ENCODE measurements around the gene MRPL14. TPM values are rescaled to one million over a fixed set of nuclear protein-coding genes. Genes with fewer than 3 reads are reported as not detected.
"Not testable (repeated sequence)": the region's sequence is repeated elsewhere in the genome, so short reads cannot be mapped to it uniquely, and the experiment has no call there.

The MRPL14 gene
- polyA plus RNA-seq, 1 experiment = 58.4 TPM

- CTCF ChIA-PET = interaction anchor here (1.2 to 7.8 kb wide), 15 partner anchors 9 to 452 kb away, joined by 3 to 81 read pairs (median 6); partner anchors contain the start of gene CAPN11
- no peak for TF ChIP-seq CTCF (IDR thresholded peaks at IDR 0.05; ENCODE audit: insufficient read depth, low read depth, low read length)
- Histone ChIP-seq H3K36me3 (ENCODE audit: control insufficient read depth, insufficient read depth, low read length) (peaks cover 5% of the 10 kb centered on the region), H3K27me3 (ENCODE audit: control insufficient read depth, insufficient read depth, low read length) (no peaks in the 10 kb centered on the region), H3K4me3 (ENCODE audit: low read depth, low read length) (no peak overlapping the region)
- no peak for DNase-seq (ENCODE audit: low read depth)
- POLR2A ChIA-PET = no interaction called here
These were observed 28.1 kb downstream of the MRPL14 start for GRCh38 chr6:44099192-44099591.

- TF ChIP-seq CTCF (IDR thresholded peaks at IDR 0.05; ENCODE audit: insufficient read depth, low read depth, low read length) = no peak
- ChIA-PET POLR2A (no interaction called here), CTCF (interaction anchor here (1.0 to 7.8 kb wide), 12 partner anchors 9 to 450 kb away, joined by 3 to 81 read pairs (median 4); partner anchors contain the start of gene CAPN11)
- H3K36me3 ChIP-seq (ENCODE audit: control insufficient read depth, insufficient read depth, low read length) = peaks cover 3% of the 10 kb centered on the region
- H3K27me3 ChIP-seq (ENCODE audit: control insufficient read depth, insufficient read depth, low read length) = no peaks in the 10 kb centered on the region
- no peak for DNase-seq (ENCODE audit: low read depth)
- no peak overlapping the region for H3K4me3 ChIP-seq (ENCODE audit: low read depth, low read length)
These were observed 29.4 kb downstream of the MRPL14 start for GRCh38 chr6:44097782-44098317.

- H3K4me3 ChIP-seq (ENCODE audit: low read depth, low read length) = no peak overlapping the region
- peaks cover 3% of the 10 kb centered on the region for H3K36me3 ChIP-seq (ENCODE audit: control insufficient read depth, insufficient read depth, low read length)
- TF ChIP-seq CTCF (IDR thresholded peaks at IDR 0.05; ENCODE audit: insufficient read depth, low read depth, low read length) = peak; percentile 80
- ChIA-PET CTCF (interaction anchor here (0.7 to 7.8 kb wide), 22 partner anchors 10 to 333 kb away, joined by 3 to 81 read pairs (median 4); partner anchors contain the start of genes AARS2, CAPN11, SLC35B2 and VEGFA), POLR2A (interaction anchor here (0.6 kb wide), 1 partner anchor 480 kb away, joined by 3 read pairs; no protein-coding TSS in a partner anchor)
- DNase-seq (ENCODE audit: low read depth) = no peak
- H3K27me3 ChIP-seq (ENCODE audit: control insufficient read depth, insufficient read depth, low read length) = no peaks in the 10 kb centered on the region
These were observed 30.6 kb downstream of the MRPL14 start for GRCh38 chr6:44096612-44097011.

GRCh38 chr6:44095243-44095623, 32.0 kb downstream of the MRPL14 start:
- H3K27me3 ChIP-seq (ENCODE audit: control insufficient read depth, insufficient read depth, low read length); H3K4me3 ChIP-seq (ENCODE audit: low read depth, low read length); DNase-seq (ENCODE audit: low read depth); H3K36me3 ChIP-seq (ENCODE audit: control insufficient read depth, insufficient read depth, low read length): not testable (repeated sequence)
- CTCF ChIA-PET = interaction anchor here (0.9 to 7.8 kb wide), 11 partner anchors 9 to 151 kb away, joined by 3 to 81 read pairs (median 6); partner anchors contain the start of gene CAPN11
- POLR2A ChIA-PET = interaction anchor here (0.6 kb wide), 1 partner anchor 96 kb away, joined by 5 read pairs; no protein-coding TSS in a partner anchor

- no peaks in the 10 kb centered on the region; the same call in none of the 2 replicates for H3K36me3 ChIP-seq (ENCODE audit: control insufficient read depth, insufficient read depth, low read length)
- H3K27me3 ChIP-seq (ENCODE audit: control insufficient read depth, insufficient read depth, low read length) = no peaks in the 10 kb centered on the region
- ChIA-PET POLR2A (no interaction called here), CTCF (interaction anchor here (0.9 to 7.8 kb wide), 10 partner anchors 9 to 152 kb away, joined by 3 to 81 read pairs (median 5); partner anchors contain the start of gene CAPN11)
- TF ChIP-seq CTCF (IDR thresholded peaks at IDR 0.05; ENCODE audit: insufficient read depth, low read depth, low read length) = no peak
- no peak for DNase-seq (ENCODE audit: low read depth)
- no peak overlapping the region for H3K4me3 ChIP-seq (ENCODE audit: low read depth, low read length)
These were observed 32.6 kb downstream of the MRPL14 start for GRCh38 chr6:44094403-44095242.
